ENCODE data around the gene SH3BP1. TPM values are rescaled to one million over a fixed set of nuclear protein-coding genes. Genes with fewer than 3 reads are reported as not detected.
A peak's percentile ranks its signal among the peaks of the same experiment; 100 is the strongest.

Gene SH3BP1
- total and polyA plus RNA-seq, 9 of the 15 experiments (the other 6 are each of a cell fraction or from before 2014, with no cell fraction given), result 0.10 to 36.2 (median 10.4) TPM

DNA sequence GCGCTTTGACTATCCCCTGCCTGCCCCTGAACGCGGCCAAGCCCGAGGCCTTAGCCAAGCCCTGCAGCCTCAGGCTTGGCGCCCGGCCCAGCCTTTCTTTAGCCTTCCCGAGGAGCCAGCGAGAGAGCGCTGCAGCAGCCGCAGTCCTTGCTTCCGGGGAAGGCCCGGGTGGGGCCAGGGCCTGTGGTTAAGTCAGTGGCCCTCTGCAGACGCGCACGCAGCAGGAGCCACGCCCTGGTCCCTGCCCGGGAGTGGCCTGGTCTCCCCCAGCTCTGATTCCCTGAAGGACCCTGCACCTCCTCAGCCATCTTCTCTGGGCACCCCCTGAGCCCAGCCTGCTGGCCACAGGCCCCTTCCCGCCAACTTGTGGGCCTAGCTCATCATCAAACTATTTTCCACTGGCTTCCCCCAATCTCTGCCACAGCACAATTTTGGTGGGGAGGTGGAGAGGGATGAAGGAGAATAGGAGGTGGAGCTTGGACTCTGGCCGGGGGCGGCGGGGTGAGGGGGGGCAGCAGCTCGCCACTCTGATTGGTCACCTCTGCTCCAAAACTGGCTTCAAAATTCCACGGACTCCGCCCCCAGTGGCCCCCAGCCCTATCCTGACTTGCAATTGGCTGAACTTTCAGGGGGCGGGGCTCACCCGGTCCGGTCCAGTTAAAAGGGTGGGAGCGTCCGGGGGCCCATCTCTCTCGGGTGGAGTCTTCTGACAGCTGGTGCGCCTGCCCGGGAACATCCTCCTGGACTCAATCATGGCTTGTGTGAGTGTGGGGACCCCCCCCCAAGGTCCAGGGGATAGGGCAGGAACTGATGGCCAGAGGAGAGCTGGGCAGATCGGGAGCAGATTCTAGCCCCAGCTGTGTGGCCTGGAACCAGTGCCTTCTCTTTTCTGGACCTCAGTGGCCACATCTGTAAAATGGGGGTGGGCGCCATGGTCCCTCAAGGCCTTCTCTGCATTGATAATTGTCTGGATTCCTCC is 35.8 kb downstream of the SH3BP1 start, which contains the start of gene LGALS1 (continued):
- TF ChIP-seq NR1H2 (CRISPR knock-in tag; IDR thresholded peaks at IDR 0.05), result no peak
- TF ChIP-seq ZNF589 (CRISPR knock-in tag; IDR thresholded peaks at IDR 0.05; ENCODE audit: low read depth), result no peak
- TF ChIP-seq SAFB2 (IDR thresholded peaks at IDR 0.05; ENCODE audit: borderline replicate concordance, low read depth, low read length, severe bottlenecking), result no peak
- no peak for TF ChIP-seq ZC3H8 (IDR thresholded peaks at IDR 0.05)
- no peak for TF ChIP-seq ZNF57 (CRISPR knock-in tag; IDR thresholded peaks at IDR 0.05)
- TF ChIP-seq MXI1 (IDR thresholded peaks at IDR 0.05; ENCODE audit: low read depth, low read length), result no peak
- TF ChIP-seq, protein P1, sequence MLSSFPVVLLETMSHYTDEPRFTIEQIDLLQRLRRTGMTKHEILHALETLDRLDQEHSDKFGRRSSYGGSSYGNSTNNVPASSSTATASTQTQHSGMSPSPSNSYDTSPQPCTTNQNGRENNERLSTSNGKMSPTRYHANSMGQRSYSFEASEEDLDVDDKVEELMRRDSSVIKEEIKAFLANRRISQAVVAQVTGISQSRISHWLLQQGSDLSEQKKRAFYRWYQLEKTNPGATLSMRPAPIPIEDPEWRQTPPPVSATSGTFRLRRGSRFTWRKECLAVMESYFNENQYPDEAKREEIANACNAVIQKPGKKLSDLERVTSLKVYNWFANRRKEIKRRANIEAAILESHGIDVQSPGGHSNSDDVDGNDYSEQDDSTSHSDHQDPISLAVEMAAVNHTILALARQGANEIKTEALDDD (IDR thresholded peaks at IDR 0.05), result no peak
- no peak for TF ChIP-seq ZKSCAN1 (IDR thresholded peaks at IDR 0.05; ENCODE audit: low read depth, low read length)
- no peak for TF ChIP-seq PTRF (tag; IDR thresholded peaks at IDR 0.05)
- TF ChIP-seq ZNF316 (IDR thresholded peaks at IDR 0.05), result no peak
- TF ChIP-seq NCOR1 (IDR thresholded peaks at IDR 0.05), result no peak
- TF ChIP-seq ZNF384 (IDR thresholded peaks at IDR 0.05; ENCODE audit: low read depth, low read length), result no peak
- peak; percentile 49; the same call in 1 of the 2 replicates for TF ChIP-seq MYC (IDR thresholded peaks at IDR 0.05; ENCODE audit: low read depth, low read length)
- TF ChIP-seq MYC (CRISPR knock-in tag; IDR thresholded peaks at IDR 0.05; ENCODE audit: borderline replicate concordance, low read depth), result peak; percentile 45; the same call in 1 of the 2 replicates
- TF ChIP-seq IFI16 (CRISPR knock-in tag; IDR thresholded peaks at IDR 0.05), result no peak
- TF ChIP-seq NONO (IDR thresholded peaks at IDR 0.05; ENCODE audit: low read depth in 2 of 2, low read length in 1 of 2), result no peak; a peak in 1 of 4 replicates
- TF ChIP-seq MCM3 (IDR thresholded peaks at IDR 0.05), result no peak
- TF ChIP-seq, protein P2, sequence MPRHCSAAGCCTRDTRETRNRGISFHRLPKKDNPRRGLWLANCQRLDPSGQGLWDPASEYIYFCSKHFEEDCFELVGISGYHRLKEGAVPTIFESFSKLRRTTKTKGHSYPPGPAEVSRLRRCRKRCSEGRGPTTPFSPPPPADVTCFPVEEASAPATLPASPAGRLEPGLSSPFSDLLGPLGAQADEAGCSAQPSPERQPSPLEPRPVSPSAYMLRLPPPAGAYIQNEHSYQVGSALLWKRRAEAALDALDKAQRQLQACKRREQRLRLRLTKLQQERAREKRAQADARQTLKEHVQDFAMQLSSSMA (CRISPR knock-in tag; IDR thresholded peaks at IDR 0.05), result no peak
- peak; percentile 76 for TF ChIP-seq TBP (optimal IDR thresholded peaks at IDR 0.05; ENCODE audit: low read depth, low read length)
- TF ChIP-seq, protein P3, sequence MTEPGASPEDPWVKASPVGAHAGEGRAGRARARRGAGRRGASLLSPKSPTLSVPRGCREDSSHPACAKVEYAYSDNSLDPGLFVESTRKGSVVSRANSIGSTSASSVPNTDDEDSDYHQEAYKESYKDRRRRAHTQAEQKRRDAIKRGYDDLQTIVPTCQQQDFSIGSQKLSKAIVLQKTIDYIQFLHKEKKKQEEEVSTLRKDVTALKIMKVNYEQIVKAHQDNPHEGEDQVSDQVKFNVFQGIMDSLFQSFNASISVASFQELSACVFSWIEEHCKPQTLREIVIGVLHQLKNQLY (CRISPR knock-in tag; conservative IDR thresholded peaks at IDR 0.05), result no peak
- TF ChIP-seq SMAD1 (IDR thresholded peaks at IDR 0.05; ENCODE audit: low read depth, low read length, partially characterized antibody), result no peak
- TF ChIP-seq, protein P4, sequence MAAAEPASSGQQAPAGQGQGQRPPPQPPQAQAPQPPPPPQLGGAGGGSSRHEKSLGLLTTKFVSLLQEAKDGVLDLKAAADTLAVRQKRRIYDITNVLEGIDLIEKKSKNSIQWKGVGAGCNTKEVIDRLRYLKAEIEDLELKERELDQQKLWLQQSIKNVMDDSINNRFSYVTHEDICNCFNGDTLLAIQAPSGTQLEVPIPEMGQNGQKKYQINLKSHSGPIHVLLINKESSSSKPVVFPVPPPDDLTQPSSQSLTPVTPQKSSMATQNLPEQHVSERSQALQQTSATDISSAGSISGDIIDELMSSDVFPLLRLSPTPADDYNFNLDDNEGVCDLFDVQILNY (CRISPR knock-in tag; IDR thresholded peaks at IDR 0.05), result no peak
- TF ChIP-seq ELF2 (CRISPR knock-in tag; IDR thresholded peaks at IDR 0.05), result peak; percentile 17; the same call in 1 of the 2 replicates
- TF ChIP-seq TRIM28 (IDR thresholded peaks at IDR 0.05), result no peak
- no peak for TF ChIP-seq CBFB (CRISPR knock-in tag; IDR thresholded peaks at IDR 0.05)
- TF ChIP-seq, protein P5, sequence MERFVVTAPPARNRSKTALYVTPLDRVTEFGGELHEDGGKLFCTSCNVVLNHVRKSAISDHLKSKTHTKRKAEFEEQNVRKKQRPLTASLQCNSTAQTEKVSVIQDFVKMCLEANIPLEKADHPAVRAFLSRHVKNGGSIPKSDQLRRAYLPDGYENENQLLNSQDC (CRISPR knock-in tag; IDR thresholded peaks at IDR 0.05), result no peak
